Measurements from ENCODE around the gene ACY1.

Gene ACY1

DNA sequence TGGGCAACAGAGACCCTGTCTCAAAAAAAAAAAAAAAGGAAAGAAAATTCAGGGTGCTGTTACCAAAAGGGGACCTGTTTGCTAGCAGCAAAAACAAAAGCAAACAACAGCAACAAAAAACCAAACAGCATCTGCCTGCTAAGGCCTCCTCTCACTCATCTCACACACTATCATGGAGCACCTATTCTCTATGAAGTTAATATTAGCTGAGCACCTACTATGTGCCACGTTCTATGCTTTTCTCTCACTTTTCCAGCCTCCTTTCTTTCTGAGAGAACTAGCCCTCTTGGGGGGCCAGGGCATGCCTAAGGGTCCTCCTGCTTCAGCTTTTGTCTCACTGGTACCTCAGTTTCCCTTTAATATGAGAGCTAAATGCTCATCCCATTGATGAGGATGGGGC is 28.6 kb upstream of the ACY1 start:
- TF ChIP-seq CTCF (IDR thresholded peaks at IDR 0.05; ENCODE audit: insufficient read depth, low read depth, low read length, missing control alignments): no peak
- no peak overlapping the region for H3K4me3 ChIP-seq (ENCODE audit: low read depth, low read length)
- no peak for DNase-seq (ENCODE audit: low read depth)

GRCh38 chr3:51955175-51955892 is 28.0 kb upstream of the ACY1 start, which contains the start of gene GPR62:
Gene GPR62 (plus strand): TSS chr3:51955381. CDS start chr3:51955653, 272 bp downstream.
- no peak for DNase-seq (ENCODE audit: low read depth)
- H3K4me3 ChIP-seq (ENCODE audit: low read depth, low read length): no peak within 1 kb of the TSS; the same call in 1 of the 2 replicates
- TF ChIP-seq CTCF (IDR thresholded peaks at IDR 0.05; ENCODE audit: insufficient read depth, low read depth, low read length, missing control alignments): no peak

DNA sequence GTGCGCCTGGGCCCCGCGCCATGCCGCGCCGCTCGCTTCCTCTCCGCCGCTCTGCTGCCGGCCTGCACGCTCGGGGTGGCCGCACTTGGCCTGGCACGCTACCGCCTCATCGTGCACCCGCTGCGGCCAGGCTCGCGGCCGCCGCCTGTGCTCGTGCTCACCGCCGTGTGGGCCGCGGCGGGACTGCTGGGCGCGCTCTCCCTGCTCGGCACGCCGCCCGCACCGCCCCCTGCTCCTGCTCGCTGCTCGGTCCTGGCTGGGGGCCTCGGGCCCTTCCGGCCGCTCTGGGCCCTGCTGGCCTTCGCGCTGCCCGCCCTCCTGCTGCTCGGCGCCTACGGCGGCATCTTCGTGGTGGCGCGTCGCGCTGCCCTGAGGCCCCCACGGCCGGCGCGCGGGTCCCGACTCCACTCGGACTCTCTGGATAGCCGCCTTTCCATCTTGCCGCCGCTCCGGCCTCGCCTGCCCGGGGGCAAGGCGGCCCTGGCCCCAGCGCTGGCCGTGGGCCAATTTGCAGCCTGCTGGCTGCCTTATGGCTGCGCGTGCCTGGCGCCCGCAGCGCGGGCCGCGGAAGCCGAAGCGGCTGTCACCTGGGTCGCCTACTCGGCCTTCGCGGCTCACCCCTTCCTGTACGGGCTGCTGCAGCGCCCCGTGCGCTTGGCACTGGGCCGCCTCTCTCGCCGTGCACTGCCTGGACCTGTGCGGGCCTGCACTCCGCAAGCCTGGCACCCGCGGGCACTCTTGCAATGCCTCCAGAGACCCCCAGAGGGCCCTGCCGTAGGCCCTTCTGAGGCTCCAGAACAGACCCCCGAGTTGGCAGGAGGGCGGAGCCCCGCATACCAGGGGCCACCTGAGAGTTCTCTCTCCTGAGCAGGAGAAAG is 27.2 kb upstream of the ACY1 start:
- peak; percentile 31 for TF ChIP-seq CTCF (IDR thresholded peaks at IDR 0.05; ENCODE audit: insufficient read depth, low read depth, low read length, missing control alignments)
- H3K4me3 ChIP-seq (ENCODE audit: low read depth, low read length): no peak overlapping the region; the same call in 1 of the 2 replicates
- no peak for DNase-seq (ENCODE audit: low read depth)

DNA sequence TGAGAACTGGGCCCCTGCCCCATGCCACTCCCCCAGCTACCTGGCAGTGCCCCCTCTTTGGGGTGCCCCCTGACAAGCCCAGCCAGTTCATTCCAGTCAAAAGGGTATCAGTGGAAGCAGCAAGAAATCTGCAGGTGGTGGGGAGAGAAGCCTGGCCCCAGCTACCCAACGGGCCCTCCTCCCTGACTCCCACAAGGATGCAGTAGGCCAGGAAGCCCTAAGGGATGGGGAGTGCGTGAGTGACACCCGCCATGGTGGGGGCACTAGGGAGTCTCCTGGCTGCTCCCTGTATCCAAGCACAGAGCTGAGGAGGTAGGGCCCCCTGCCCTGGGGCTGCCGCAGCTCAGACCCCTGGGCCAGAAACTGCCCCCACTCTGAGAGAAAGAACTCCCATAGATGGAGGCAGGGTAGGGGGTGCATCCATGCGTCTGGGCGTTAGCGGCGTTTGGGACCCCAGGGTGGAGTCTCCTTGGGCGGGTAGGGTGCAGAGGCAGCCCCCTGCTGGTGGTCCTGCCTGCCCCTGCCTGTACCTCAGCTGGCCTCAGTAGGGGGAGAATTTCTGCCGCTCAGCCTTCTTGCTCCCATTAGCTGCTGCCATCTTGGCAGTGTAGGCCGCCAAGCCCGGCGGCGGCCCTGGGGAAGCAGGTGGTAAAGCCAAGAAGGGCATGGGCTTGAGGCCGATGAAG is 25.7 kb upstream of the ACY1 start:
- no peak for TF ChIP-seq CTCF (IDR thresholded peaks at IDR 0.05; ENCODE audit: insufficient read depth, low read depth, low read length, missing control alignments)
- no peak for DNase-seq (ENCODE audit: low read depth)

DNA sequence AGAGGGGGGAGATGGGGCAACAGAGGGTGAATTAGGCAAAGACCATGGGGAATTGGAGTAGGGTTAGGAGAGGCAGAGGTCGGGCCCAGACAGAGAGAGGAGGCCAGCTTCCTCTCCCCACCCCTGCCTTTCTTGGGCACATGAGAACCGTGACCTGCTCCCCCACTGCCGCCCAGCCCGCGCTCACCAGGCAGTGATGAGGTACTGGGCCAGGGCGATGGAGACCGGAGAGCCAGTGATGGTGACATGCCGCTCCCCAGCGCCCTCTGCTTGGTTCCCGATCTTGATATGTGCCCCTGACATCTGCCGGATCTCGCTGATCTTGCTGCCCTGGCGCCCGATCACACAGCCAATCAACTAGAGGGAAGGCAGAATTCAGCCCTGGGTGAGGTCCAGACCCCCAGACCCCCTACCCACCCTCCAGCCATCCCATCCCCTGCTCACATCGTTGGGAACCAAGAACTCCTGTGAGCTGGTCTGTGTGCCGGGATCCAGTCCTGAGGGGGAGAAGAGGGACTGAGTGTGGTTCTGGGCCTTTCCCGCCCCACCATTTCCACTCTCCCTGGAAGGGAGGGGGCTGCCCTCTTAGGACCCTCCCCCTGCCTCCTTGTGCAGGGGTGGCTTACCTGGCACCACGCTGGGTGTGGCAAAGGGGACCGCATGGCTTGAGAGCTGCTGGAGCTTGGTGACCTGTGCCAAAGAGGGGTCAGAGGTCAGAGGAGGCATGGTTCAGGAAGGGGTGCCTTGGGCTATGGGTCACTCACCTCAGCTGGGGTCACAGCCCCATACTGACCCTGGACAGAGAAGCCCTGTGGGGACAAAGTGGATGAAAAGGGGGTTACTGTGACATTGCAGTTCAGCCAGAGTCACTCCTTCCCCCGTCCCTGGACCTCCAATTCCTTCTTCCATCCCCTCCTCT is 24.5 kb upstream of the ACY1 start:
- no peak for DNase-seq (ENCODE audit: low read depth)
- no peak overlapping the region for H3K4me3 ChIP-seq (ENCODE audit: low read depth, low read length)
- no peak for TF ChIP-seq CTCF (IDR thresholded peaks at IDR 0.05; ENCODE audit: insufficient read depth, low read depth, low read length, missing control alignments)

More for the DNA sequence above, 25.7 kb upstream of the ACY1 start:
- no peak overlapping the region for H3K4me3 ChIP-seq (ENCODE audit: low read depth, low read length)

- TF ChIP-seq CTCF (IDR thresholded peaks at IDR 0.05; ENCODE audit: insufficient read depth, low read depth, low read length, missing control alignments): no peak
- no peak overlapping the region for H3K4me3 ChIP-seq (ENCODE audit: low read depth, low read length)
- no peak for DNase-seq (ENCODE audit: low read depth)
These were observed 23.7 kb upstream of the ACY1 start for GRCh38 chr3:51959651-51960050.

Data from GM12865 (cell line).